RPMI8226 (cell line): Measurements from ENCODE around the gene TSPAN9.

Experiments used
- DNase-seq: peaks from one replicate; pipeline ENCODE4 v3.0.0-alpha.2; 2015

Gene TSPAN9

GRCh38 chr12:3128498-3129293, 51.5 kb downstream of the TSPAN9 start:
- no peak for DNase-seq

GRCh38 chr12:3129301-3130056, 52.3 kb downstream of the TSPAN9 start:
- DNase-seq, result peak; percentile 52

- DNase-seq, result peak; percentile 79
Measured at GRCh38 chr12:3130057-3130830, 53.1 kb downstream of the TSPAN9 start.

GRCh38 chr12:3131129-3131528, 54.0 kb downstream of the TSPAN9 start:
- no peak for DNase-seq

GRCh38 chr12:3132636-3133404, 55.6 kb downstream of the TSPAN9 start:
- no peak for DNase-seq

- DNase-seq, result no peak
Measured at GRCh38 chr12:3133405-3133783, 56.2 kb downstream of the TSPAN9 start.

GRCh38 chr12:3134126-3134525, 56.9 kb downstream of the TSPAN9 start:
- no peak for DNase-seq

GRCh38 chr12:3134526-3135135, 57.5 kb downstream of the TSPAN9 start:
- DNase-seq, result no peak

- peak; percentile 70 for DNase-seq
Measured at GRCh38 chr12:3135522-3136461, 58.6 kb downstream of the TSPAN9 start.

- DNase-seq, result no peak
Measured at GRCh38 chr12:3136641-3137267, 59.6 kb downstream of the TSPAN9 start.

GRCh38 chr12:3137268-3137781, 60.1 kb downstream of the TSPAN9 start:
- no peak for DNase-seq

- no peak for DNase-seq
Measured at GRCh38 chr12:3137814-3138445, 60.8 kb downstream of the TSPAN9 start.

- no peak for DNase-seq
Measured at GRCh38 chr12:3138941-3139511, 61.8 kb downstream of the TSPAN9 start.

- DNase-seq, result no peak
Measured at GRCh38 chr12:3139760-3140159, 62.6 kb downstream of the TSPAN9 start.

- no peak for DNase-seq
Measured at GRCh38 chr12:3140284-3140683, 63.1 kb downstream of the TSPAN9 start.

GRCh38 chr12:3141339-3142321, 64.5 kb downstream of the TSPAN9 start:
- no peak for DNase-seq

- no peak for DNase-seq
Measured at GRCh38 chr12:3142386-3142785, 65.2 kb downstream of the TSPAN9 start.

GRCh38 chr12:3144495-3144894, 67.3 kb downstream of the TSPAN9 start:
- DNase-seq, result no peak
